Measurements from ENCODE around the gene NRDE2.

DNA sequence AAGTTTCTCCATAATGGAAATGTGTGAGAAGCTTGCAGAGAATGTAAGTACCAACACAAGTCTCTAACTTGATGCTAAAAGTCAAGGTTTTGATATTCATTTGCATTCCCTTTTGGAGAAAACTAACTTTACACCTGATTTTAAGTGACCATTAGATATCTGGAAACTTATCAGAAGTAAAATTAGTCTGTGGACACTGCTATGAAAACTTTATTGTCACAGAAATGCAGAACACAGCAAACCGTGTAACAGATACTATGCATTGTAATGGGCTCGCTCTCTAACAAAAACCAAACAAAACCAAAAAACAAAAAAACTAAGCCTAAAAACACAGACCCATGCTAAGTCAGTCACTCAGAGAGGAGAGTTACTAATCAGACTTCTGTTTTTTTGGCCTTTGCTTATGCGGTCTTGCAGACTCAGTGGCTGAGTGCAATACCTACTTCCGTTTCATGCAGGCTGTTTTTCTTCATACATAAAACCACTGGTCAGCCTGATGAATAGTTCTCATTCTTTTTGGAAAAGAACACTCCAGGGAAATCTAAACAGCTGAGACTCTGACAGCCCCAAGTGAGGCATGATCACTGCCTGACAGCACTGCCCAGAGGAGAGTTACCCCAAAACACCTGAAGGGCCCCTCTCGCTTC lies 35.7 kb downstream of the NRDE2 start:
- TF ChIP-seq, protein P1, sequence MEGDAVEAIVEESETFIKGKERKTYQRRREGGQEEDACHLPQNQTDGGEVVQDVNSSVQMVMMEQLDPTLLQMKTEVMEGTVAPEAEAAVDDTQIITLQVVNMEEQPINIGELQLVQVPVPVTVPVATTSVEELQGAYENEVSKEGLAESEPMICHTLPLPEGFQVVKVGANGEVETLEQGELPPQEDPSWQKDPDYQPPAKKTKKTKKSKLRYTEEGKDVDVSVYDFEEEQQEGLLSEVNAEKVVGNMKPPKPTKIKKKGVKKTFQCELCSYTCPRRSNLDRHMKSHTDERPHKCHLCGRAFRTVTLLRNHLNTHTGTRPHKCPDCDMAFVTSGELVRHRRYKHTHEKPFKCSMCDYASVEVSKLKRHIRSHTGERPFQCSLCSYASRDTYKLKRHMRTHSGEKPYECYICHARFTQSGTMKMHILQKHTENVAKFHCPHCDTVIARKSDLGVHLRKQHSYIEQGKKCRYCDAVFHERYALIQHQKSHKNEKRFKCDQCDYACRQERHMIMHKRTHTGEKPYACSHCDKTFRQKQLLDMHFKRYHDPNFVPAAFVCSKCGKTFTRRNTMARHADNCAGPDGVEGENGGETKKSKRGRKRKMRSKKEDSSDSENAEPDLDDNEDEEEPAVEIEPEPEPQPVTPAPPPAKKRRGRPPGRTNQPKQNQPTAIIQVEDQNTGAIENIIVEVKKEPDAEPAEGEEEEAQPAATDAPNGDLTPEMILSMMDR (conservative IDR thresholded peaks at IDR 0.05), result no peak
- no peak for TF ChIP-seq ZFX (IDR thresholded peaks at IDR 0.05)
